H9 (cell line): ENCODE results near the gene IGSF22. TPM values are rescaled to one million over a fixed set of nuclear protein-coding genes. Genes with fewer than 3 reads are reported as not detected.
A peak's percentile ranks its signal among the peaks of the same experiment; 100 is the strongest.

Experiments
- DNase-seq: peaks from one replicate; pipeline ENCODE4 v3.0.0-alpha.2; 2017
- H2AFZ ChIP-seq: one replicate; pipeline ENCODE4 v1.6.1; 2013; ENCODE audit warnings: mild to moderate bottlenecking, low read length, control low read depth, moderate library complexity
- H2AK5ac ChIP-seq: 2 replicates; pipeline ENCODE4 v1.6.1; 2013; ENCODE audit warnings: low read length, control low read depth, mixed read lengths; ENCODE audit not compliant: insufficient read length
- H2BK120ac ChIP-seq: one replicate; pipeline ENCODE4 v1.6.1; 2013; ENCODE audit warnings: low read depth, mild to moderate bottlenecking, low read length, control low read depth, inconsistent platforms; ENCODE audit not compliant: poor library complexity, severe bottlenecking
- H2BK12ac ChIP-seq: 2 replicates; pipeline ENCODE4 v1.6.1; 2013; ENCODE audit warnings: low read length, control low read depth, mixed read lengths, low read depth; ENCODE audit not compliant: insufficient read length
- H2BK15ac ChIP-seq: 2 replicates; pipeline ENCODE4 v1.6.1; 2013; ENCODE audit warnings: low read depth, low read length, control low read depth
- H2BK20ac ChIP-seq: one replicate; pipeline ENCODE4 v1.6.1; 2013; ENCODE audit warnings: low read depth, mild to moderate bottlenecking, low read length, control low read depth, inconsistent platforms; ENCODE audit not compliant: poor library complexity, severe bottlenecking
- H2BK5ac ChIP-seq: 2 replicates; pipeline ENCODE4 v1.6.1; 2013; ENCODE audit warnings: low read length, control low read depth, mixed read lengths; ENCODE audit not compliant: insufficient read length
- H3K14ac ChIP-seq: 2 replicates; pipeline ENCODE4 v1.6.1; 2013; ENCODE audit warnings: low read length, control low read depth; ENCODE audit not compliant: insufficient read depth
- H3K18ac ChIP-seq: 2 replicates; pipeline ENCODE4 v1.6.1; 2013; ENCODE audit warnings: low read depth, mild to moderate bottlenecking, mixed read lengths, low read length, control low read depth; ENCODE audit not compliant: insufficient read length
- H3K23ac ChIP-seq: 2 replicates; pipeline ENCODE4 v1.6.1; 2013; ENCODE audit warnings: low read length, control low read depth, mixed read lengths, low read depth; ENCODE audit not compliant: insufficient read length
- H3K23me2 ChIP-seq: 2 replicates; pipeline ENCODE4 v1.6.1; 2013; ENCODE audit warnings: low read depth, mild to moderate bottlenecking, mixed read lengths, low read length, control low read depth; ENCODE audit not compliant: insufficient read length, poor library complexity, severe bottlenecking
- H3K27ac ChIP-seq: 2 replicates; pipeline ENCODE4 v1.5.1; 2013; ENCODE audit warnings: low read length, control low read depth, mixed read lengths, low read depth; ENCODE audit not compliant: insufficient read length
- H3K27me3 ChIP-seq: 2 replicates; pipeline ENCODE4 v1.6.1; 2013; ENCODE audit warnings: low read length, control low read depth, inconsistent platforms; ENCODE audit not compliant: insufficient read depth
- H3K4ac ChIP-seq: 2 replicates; pipeline ENCODE4 v1.6.1; 2013; ENCODE audit warnings: low read depth, mild to moderate bottlenecking, control low read depth, inconsistent platforms, low read length, moderate library complexity
- H3K4me1 ChIP-seq: 2 replicates; pipeline ENCODE4 v1.6.1; 2013; ENCODE audit warnings: low read length, control low read depth, inconsistent platforms; ENCODE audit not compliant: insufficient read depth
- H3K4me2 ChIP-seq: 2 replicates; pipeline ENCODE4 v1.6.1; 2013; ENCODE audit warnings: low read length, control low read depth, mixed read lengths; ENCODE audit not compliant: insufficient read length, insufficient read depth
- H3K56ac ChIP-seq: 2 replicates; pipeline ENCODE4 v1.6.1; 2013; ENCODE audit warnings: low read depth, mild to moderate bottlenecking, mixed read lengths, low read length, control low read depth; ENCODE audit not compliant: insufficient read length
- H3K79me1 ChIP-seq: 2 replicates; pipeline ENCODE4 v1.6.1; 2013; ENCODE audit warnings: low read depth, mild to moderate bottlenecking, moderate library complexity, low read length, control low read depth, inconsistent platforms; ENCODE audit not compliant: insufficient read depth, poor library complexity, severe bottlenecking
- H3K79me2 ChIP-seq: 2 replicates; pipeline ENCODE4 v1.6.1; 2013; ENCODE audit warnings: low read length, control low read depth, inconsistent platforms; ENCODE audit not compliant: insufficient read depth
- H3K9ac ChIP-seq: 2 replicates; pipeline ENCODE4 v1.6.1; 2013; ENCODE audit warnings: low read length, control low read depth, mixed read lengths; ENCODE audit not compliant: insufficient read length; ENCODE audit errors: extremely low read depth
- H3K9me3 ChIP-seq: one replicate; pipeline ENCODE4 v1.6.1; 2013; ENCODE audit warnings: low read depth, low read length, inconsistent platforms; ENCODE audit not compliant: control insufficient read depth
- H3T11ph ChIP-seq: one replicate; pipeline ENCODE4 v1.6.1; 2013; ENCODE audit warnings: mild to moderate bottlenecking, low read length, control low read depth, inconsistent platforms
- H4K20me1 ChIP-seq: one replicate; pipeline ENCODE4 v1.6.1; 2013; ENCODE audit not compliant: control insufficient read depth, insufficient read length, insufficient read depth
- H4K5ac ChIP-seq: 2 replicates; pipeline ENCODE4 v1.6.1; 2013; ENCODE audit warnings: low read depth, mild to moderate bottlenecking, mixed read lengths, low read length, control low read depth; ENCODE audit not compliant: insufficient read length
- H4K8ac ChIP-seq: replicated peaks from 2 replicates; pipeline ENCODE4 v1.6.1; 2013; ENCODE audit warnings: low read length, control low read depth, mixed read lengths, low read depth; ENCODE audit not compliant: insufficient read length
- H4K91ac ChIP-seq: 2 replicates; pipeline ENCODE4 v1.6.1; 2013; ENCODE audit warnings: low read depth, mild to moderate bottlenecking, moderate library complexity, mixed read lengths, low read length, control low read depth; ENCODE audit not compliant: insufficient read length
- H3K27ac Mint-ChIP-seq, 3 experiments: 2 replicates in 2 of 3; 3 replicates in 1 of 3; pipeline ENCODE4 v1.8.0; 2020 to 2021; ENCODE audit warnings: mixed read lengths in 3 of 3, mild to moderate bottlenecking in 1 of 3, moderate library complexity in 1 of 3
- H3K27me3 Mint-ChIP-seq: 2 replicates; pipeline ENCODE4 v1.8.0; 2021; ENCODE audit warnings: low read depth, mild to moderate bottlenecking, moderate library complexity, mixed read lengths
- H3K36me3 Mint-ChIP-seq, 3 experiments: 2 replicates in 2 of 3; 3 replicates in 1 of 3; pipeline ENCODE4 v1.8.0; 2020 to 2021; ENCODE audit warnings: low read depth in 3 of 3, mixed read lengths in 3 of 3; ENCODE audit not compliant: insufficient read depth in 1 of 3
- H3K4me1 Mint-ChIP-seq, 2 experiments: 2 replicates each; pipeline ENCODE4 v1.8.0; 2020; ENCODE audit warnings: mixed read lengths in 2 of 2
- H3K4me3 Mint-ChIP-seq, 2 experiments: 2 replicates in 1 of 2; 3 replicates in 1 of 2; pipeline ENCODE4 v1.8.0; 2020 to 2021; ENCODE audit warnings: mild to moderate bottlenecking in 2 of 2, mixed read lengths in 2 of 2, moderate library complexity in 1 of 2
- H3K9me3 Mint-ChIP-seq, 2 experiments: 2 replicates in 1 of 2; 3 replicates in 1 of 2; pipeline ENCODE4 v1.8.0; 2020; ENCODE audit warnings: mild to moderate bottlenecking in 2 of 2, mixed read lengths in 2 of 2, moderate library complexity in 1 of 2
- CTCF ChIP-seq: fragments of 200-600 bp; sonication (generic); conservative IDR thresholded peaks from 3 replicates; pipeline ENCODE4 v1.8.0; 2021; ENCODE audit warnings: antibody characterized with exemption, mild to moderate bottlenecking
- WGBS: extraction: QIAGEN DNeasy Blood & Tissue Kit; methylation state at CpG from one replicate; pipeline ENCODE4 v1.1.7; 2013; ENCODE audit warnings: missing lambda C conversion rate, low lambda C conversion rate, mixed read lengths; ENCODE audit not compliant: insufficient read length; ENCODE audit errors: extremely low coverage; 5-methylcytosine and 5-hydroxymethylcytosine counted together
- total RNA-seq: library from RNA; stranded (reverse); gene quantifications from 2 replicates; pipeline ENCODE4 v1.2.1, GENCODE V29; 2021

Gene IGSF22
- total RNA-seq, 1 experiment from 2014 or later: 0.35 TPM

GRCh38 chr11:18720808-18721560 lies 5.0 kb downstream of the IGSF22 start:
- H2AFZ ChIP-seq: no peak overlapping the region
- H3K23me2 ChIP-seq: peaks cover 9% of the 10 kb centered on the region
- H3K9ac ChIP-seq: no peak overlapping the region
- no peak overlapping the region for H2BK20ac ChIP-seq
- Mint-ChIP-seq H3K36me3 (no peaks in the 10 kb centered on the region), H3K9me3 (no peaks in the 10 kb centered on the region), H3K27me3 (peaks cover 40% of the 10 kb centered on the region), H3K27ac (peak overlapping the region in 1 of 3 experiments; percentile 85; a peak in 1 of 7 replicates), H3K4me1 (peaks cover 13 to 20% of the 10 kb centered on the region in 2 experiments), H3K4me3 (peak overlapping the region; percentile 75 to 91)
- H4K91ac ChIP-seq: no peak overlapping the region
- H2BK12ac ChIP-seq: no peak overlapping the region
- no peak overlapping the region for H2AK5ac ChIP-seq
- H3K56ac ChIP-seq: no peak overlapping the region
- H3K79me2 ChIP-seq: no peaks in the 10 kb centered on the region
- peak; percentile 96 for DNase-seq
- no peak overlapping the region for H3K18ac ChIP-seq
- H4K5ac ChIP-seq: no peak overlapping the region
- H3K4me1 ChIP-seq: peaks cover 3% of the 10 kb centered on the region; the same call in 1 of the 2 replicates
- no peaks in the 10 kb centered on the region for H3K9me3 ChIP-seq
- no peak overlapping the region for H2BK120ac ChIP-seq
- H3K27me3 ChIP-seq: no peaks in the 10 kb centered on the region
- H3K4ac ChIP-seq: no peak overlapping the region
- no peak for TF ChIP-seq CTCF
- no peaks in the 10 kb centered on the region for H3K79me1 ChIP-seq
- no peak overlapping the region for H4K8ac ChIP-seq
- no peaks in the 10 kb centered on the region for H4K20me1 ChIP-seq
- H2BK15ac ChIP-seq: no peak overlapping the region
- WGBS: no CpG with 5 or more reads among the region's 41 CpGs
- H2BK5ac ChIP-seq: no peak overlapping the region
- H3K27ac ChIP-seq: no peak overlapping the region
- H3K14ac ChIP-seq: 0 out of 2 replicates have a peak overlapping the region, but pooled peaks have one; percentile 59
- H3K4me2 ChIP-seq: peak overlapping the region; percentile 79
- H3K23ac ChIP-seq: no peak overlapping the region
- no peak overlapping the region for H3T11ph ChIP-seq
